IMR-90 (cell line): Measurements from ENCODE around the gene RHOT1. TPM values are rescaled to one million over a fixed set of nuclear protein-coding genes. Genes with fewer than 3 reads are reported as not detected.

ENCODE experiments used
- ATAC-seq: fragments of 200-7000 bp; cut with Tn5 transposase; 2 replicates; pipeline ENCODE4 v1.9.1; 2020; ENCODE audit warnings: low read depth, mild to moderate bottlenecking, moderate library complexity
- BruUV-seq: library from RNA; stranded (reverse); fragments of 400-500 nt; replicated peaks from 2 replicates; lab custom pipeline; 2021; lab: Mats Ljungman, UMichigan
- CTCF ChIA-PET: fragments of 300-600 bp; formaldehyde crosslinking; extraction: SDS; loops from one replicate; lab custom pipeline; 2021; ENCODE audit warnings: antibody characterized with exemption; lab: Yijun Ruan, JAX
- POLR2A ChIA-PET: fragments of 300-600 bp; sonication (Branson Sonifier 250); formaldehyde crosslinking; loops from one replicate; lab custom pipeline; 2022; ENCODE audit warnings: antibody characterized with exemption; ENCODE audit not compliant: unreplicated experiment; lab: Charles Lee
- DNase-seq: peaks from one replicate; pipeline ENCODE4 v3.0.0; 2013
- H2AFZ ChIP-seq: replicated peaks from 2 replicates; pipeline ENCODE3; 2013; ENCODE audit warnings: low read length, mild to moderate bottlenecking; ENCODE audit not compliant: poor library complexity
- H2AK5ac ChIP-seq: 2 replicates; pipeline ENCODE4 v1.6.1; 2013; ENCODE audit warnings: low read depth, low read length, inconsistent platforms
- H2AK9ac ChIP-seq: replicated peaks from 2 replicates; pipeline ENCODE3; 2013; ENCODE audit warnings: mild to moderate bottlenecking, low read depth, low read length, moderate library complexity; ENCODE audit not compliant: poor library complexity
- H2BK120ac ChIP-seq: 2 replicates; pipeline ENCODE4 v1.6.1; 2013; ENCODE audit warnings: low read depth, low read length, inconsistent platforms
- H2BK15ac ChIP-seq: 3 replicates; pipeline ENCODE4 v1.6.1; 2013; ENCODE audit warnings: low read depth, low read length, inconsistent platforms
- H2BK20ac ChIP-seq: 2 replicates; pipeline ENCODE4 v1.6.1; 2013; ENCODE audit warnings: low read depth, mild to moderate bottlenecking, inconsistent platforms, low read length, moderate library complexity
- H2BK5ac ChIP-seq: 2 replicates; pipeline ENCODE4 v1.6.1; 2013; ENCODE audit warnings: mild to moderate bottlenecking, low read depth, low read length, inconsistent platforms; ENCODE audit not compliant: poor library complexity, severe bottlenecking
- H3K14ac ChIP-seq: replicated peaks from 2 replicates; pipeline ENCODE4 v1.6.1; 2013; ENCODE audit warnings: low read depth, low read length, inconsistent platforms
- H3K18ac ChIP-seq: 2 replicates; pipeline ENCODE4 v1.6.1; 2013; ENCODE audit warnings: low read depth, low read length, control low read depth
- H3K23ac ChIP-seq: 2 replicates; pipeline ENCODE4 v1.6.1; 2013; ENCODE audit warnings: low read depth, low read length, inconsistent platforms
- H3K27ac ChIP-seq: 2 replicates; pipeline ENCODE4 v1.5.1; 2013; ENCODE audit warnings: mild to moderate bottlenecking, control low read depth, low read length; ENCODE audit not compliant: insufficient read depth
- H3K27me3 ChIP-seq: 2 replicates; pipeline ENCODE4 v1.6.1; 2013; ENCODE audit warnings: low read length; ENCODE audit not compliant: control insufficient read depth, insufficient read depth
- H3K36me3 ChIP-seq: 2 replicates; pipeline ENCODE4 v1.6.1; 2013; ENCODE audit warnings: low read length, mixed read lengths; ENCODE audit not compliant: control insufficient read depth, insufficient read depth
- H3K4ac ChIP-seq: 2 replicates; pipeline ENCODE4 v1.6.1; 2013; ENCODE audit warnings: low read depth, low read length, inconsistent platforms
- H3K4me1 ChIP-seq: 2 replicates; pipeline ENCODE4 v1.6.1; 2013; ENCODE audit warnings: low read length, mixed read lengths; ENCODE audit not compliant: control insufficient read depth, insufficient read depth
- H3K4me2 ChIP-seq: 2 replicates; pipeline ENCODE4 v1.6.1; 2013; ENCODE audit warnings: low read depth, mild to moderate bottlenecking, control low read depth, low read length, moderate library complexity
- H3K4me3 ChIP-seq: 2 replicates; pipeline ENCODE4 v1.5.1; 2013; ENCODE audit warnings: low read depth, mild to moderate bottlenecking, control low read depth, low read length, moderate library complexity; ENCODE audit not compliant: insufficient read depth
- H3K56ac ChIP-seq: 2 replicates; pipeline ENCODE4 v1.6.1; 2013; ENCODE audit warnings: low read length, inconsistent platforms; ENCODE audit not compliant: insufficient read depth; ENCODE audit errors: extremely low read depth
- H3K79me1 ChIP-seq, 2 experiments: 2 replicates each; pipeline ENCODE4 v1.6.1; 2013; ENCODE audit warnings: low read length in 2 of 2, inconsistent platforms in 1 of 2, low read depth in 1 of 2
- H3K9ac ChIP-seq: 2 replicates; pipeline ENCODE4 v1.6.1; 2013; ENCODE audit warnings: low read depth, low read length, control low read depth
- H3K9me1 ChIP-seq: 2 replicates; pipeline ENCODE4 v1.6.1; 2013; ENCODE audit warnings: low read length, inconsistent platforms; ENCODE audit not compliant: insufficient read depth
- H3K9me3 ChIP-seq: 2 replicates; pipeline ENCODE4 v1.6.1; 2013; ENCODE audit warnings: low read length; ENCODE audit not compliant: control insufficient read depth, insufficient read depth
- H4K20me1 ChIP-seq: 2 replicates; pipeline ENCODE4 v1.6.1; 2013; ENCODE audit warnings: low read length, inconsistent platforms; ENCODE audit not compliant: insufficient read depth
- H4K5ac ChIP-seq: 2 replicates; pipeline ENCODE4 v1.6.1; 2013; ENCODE audit warnings: mild to moderate bottlenecking, low read depth, low read length, control low read depth
- H4K8ac ChIP-seq, 2 experiments: 2 replicates each; pipeline ENCODE4 v1.6.1; 2013; ENCODE audit warnings: low read depth in 2 of 2, low read length in 2 of 2, control low read depth in 1 of 2, inconsistent platforms in 1 of 2
- H4K91ac ChIP-seq: 2 replicates; pipeline ENCODE4 v1.6.1; 2013; ENCODE audit warnings: low read depth, low read length, inconsistent platforms; ENCODE audit not compliant: insufficient read depth
- CEBPB ChIP-seq: IDR thresholded peaks from 2 replicates; pipeline ENCODE4 v1.6.1; 2012; ENCODE audit warnings: low read depth, low read length, improper control_type of control experiment
- CHD1 ChIP-seq: IDR thresholded peaks from 2 replicates; pipeline ENCODE4 v1.6.1; 2012; ENCODE audit warnings: low read depth, low read length, improper control_type of control experiment
- FOS ChIP-seq: fragments of 150-350 bp; IDR thresholded peaks from 2 replicates; pipeline ENCODE4 v1.6.1; 2016; ENCODE audit warnings: low read depth, low read length
- MXI1 ChIP-seq: IDR thresholded peaks from 2 replicates; pipeline ENCODE4 v1.6.1; 2012; ENCODE audit warnings: low read depth, mild to moderate bottlenecking, low read length, moderate library complexity, borderline replicate concordance
- NFE2L2 ChIP-seq: fragments of 150-350 bp; IDR thresholded peaks from 2 replicates; pipeline ENCODE4 v1.6.1; 2016; ENCODE audit warnings: low read depth, mild to moderate bottlenecking, low read length
- SMC3 ChIP-seq: fragments of 150-350 bp; IDR thresholded peaks from 2 replicates; pipeline ENCODE4 v1.6.1; 2016; ENCODE audit warnings: low read depth, mild to moderate bottlenecking, antibody characterized with exemption, low read length, moderate library complexity
- WGBS, 2 experiments: methylation state at CpG; one replicate each; pipeline versions ENCODE4 v1.1.5 to v1.1.7; 2013; ENCODE audit warnings: missing lambda C conversion rate in 2 of 2; ENCODE audit not compliant: insufficient read length in 1 of 2; ENCODE audit errors: extremely low coverage in 2 of 2; 5-methylcytosine and 5-hydroxymethylcytosine counted together
- dilution Hi-C: fragments of 300-500 bp; cut with HindIII; formaldehyde crosslinking; loops from one replicate; pipeline ENCODE4 v1.14.3; 2018; ENCODE audit warnings: low sequenced_read_pairs; ENCODE audit not compliant: unreplicated experiment
- in situ Hi-C: fragments of 300-500 bp; cut with MboI; formaldehyde crosslinking; loops from 3 replicates; pipeline ENCODE4 v1.14.3; 2019; ENCODE audit warnings: low sequenced_read_pairs, inconsistent platforms, mixed read lengths
- intact Hi-C: fragments of 100-400 bp; cut with micrococcal nuclease; formaldehyde crosslinking; loops from 2 replicates; pipeline ENCODE4 v1.10.0; 2022
- polyA plus RNA-seq, 3 experiments: library from polyadenylated mRNA; depleted of rRNA; stranded (reverse); fragments of >200 nt; gene quantifications; 2 replicates each; pipeline ENCODE4 v1.2.3, GENCODE V29; 2012; ENCODE audit warnings: low replicate concordance in 1 of 3
- total RNA-seq: library from RNA; depleted of rRNA; stranded (reverse); fragments of >200 nt; gene quantifications from 2 replicates; pipeline ENCODE4 v1.2.3, GENCODE V29; 2012
- TF ChIP-seq, protein P1 (sequence below): fragments of 150-350 bp; IDR thresholded peaks from 2 replicates; pipeline ENCODE4 v1.6.1; 2017; ENCODE audit warnings: mild to moderate bottlenecking, antibody characterized with exemption, low read length, low read depth

RHOT1 gene
- total and polyA plus RNA-seq, 2 of the 4 experiments (the other 2 are of a cell fraction), result 27.4 to 27.6 TPM

DNA sequence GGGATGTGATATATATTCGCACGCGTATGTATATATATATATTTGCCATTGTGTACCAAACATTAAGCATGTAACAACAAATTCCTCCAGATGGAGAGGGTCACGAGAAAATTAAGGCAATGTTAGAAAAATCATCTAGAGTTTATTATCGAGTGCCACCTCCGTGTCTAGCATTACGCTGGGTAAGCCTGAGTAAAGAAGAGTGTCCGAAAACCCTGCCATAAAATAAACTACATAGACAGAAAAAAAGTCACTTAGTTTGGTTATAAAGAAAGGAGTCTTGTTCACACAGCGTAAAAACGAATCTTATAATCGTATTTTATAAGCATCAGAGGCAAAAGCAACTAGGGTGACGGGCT is 644 bp upstream of the RHOT1 start:
- dilution Hi-C loops (no loop called here), intact Hi-C loops (no loop called here), in situ Hi-C loops (no loop called here)
- Histone ChIP-seq H3K79me1 (peaks cover 10 to 36% of the 10 kb centered on the region in 2 experiments), H2AK9ac (peak overlapping the region; percentile 92), H3K4ac (peak overlapping the region; percentile 70), H3K9me1 (no peaks in the 10 kb centered on the region), H3K9me3 (no peaks in the 10 kb centered on the region), H3K4me1 (no peaks in the 10 kb centered on the region), H2BK5ac (peak overlapping the region; percentile 94), H3K27ac (peak overlapping the region; percentile 87), H3K4me2 (peak overlapping the region; percentile 95), H4K91ac (peak overlapping the region; percentile 45; the same call in 1 of the 2 replicates), H2BK20ac (peak overlapping the region; percentile 64; the same call in 1 of the 2 replicates), H4K20me1 (no peaks in the 10 kb centered on the region; the same call in 1 of the 2 replicates), H2BK120ac (peak overlapping the region; percentile 90), H2BK15ac (peak overlapping the region; percentile 72; the same call in 2 of the 3 replicates), H4K5ac (peak overlapping the region; percentile 54), H2AFZ (peak overlapping the region; percentile 98), H3K23ac (peak overlapping the region; percentile 65), H3K27me3 (no peaks in the 10 kb centered on the region), H3K36me3 (no peaks in the 10 kb centered on the region), H3K4me3 (peak overlapping the region; percentile 54), H4K8ac (peak overlapping the region; percentile 57 to 95), H2AK5ac (no peak overlapping the region), H3K9ac (peak overlapping the region; percentile 87), H3K14ac (peak overlapping the region; percentile 80), H3K56ac (peak overlapping the region; percentile 85), H3K18ac (peak overlapping the region; percentile 21)
- ChIA-PET CTCF (interaction anchor here (0.6 to 1.0 kb wide), 7 partner anchors 16 to 559 kb away, joined by 3 to 5 read pairs (median 3); no protein-coding TSS in a partner anchor), POLR2A (no interaction called here)
- TF ChIP-seq, protein P1, sequence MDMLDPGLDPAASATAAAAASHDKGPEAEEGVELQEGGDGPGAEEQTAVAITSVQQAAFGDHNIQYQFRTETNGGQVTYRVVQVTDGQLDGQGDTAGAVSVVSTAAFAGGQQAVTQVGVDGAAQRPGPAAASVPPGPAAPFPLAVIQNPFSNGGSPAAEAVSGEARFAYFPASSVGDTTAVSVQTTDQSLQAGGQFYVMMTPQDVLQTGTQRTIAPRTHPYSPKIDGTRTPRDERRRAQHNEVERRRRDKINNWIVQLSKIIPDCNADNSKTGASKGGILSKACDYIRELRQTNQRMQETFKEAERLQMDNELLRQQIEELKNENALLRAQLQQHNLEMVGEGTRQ, result no peak
- TF ChIP-seq SMC3 (no peak), MXI1 (no peak), CEBPB (no peak), NFE2L2 (no peak), CHD1 (no peak), FOS (no peak)
- no TSS peak for BruUV-seq
- no CpG with 5 or more reads among the region's 12 CpGs for WGBS, 2 experiments
- no peak for DNase-seq
- ATAC-seq, result no peak
